Measurements from ENCODE around the gene NHP2. TPM values are rescaled to one million over a fixed set of nuclear protein-coding genes. Genes with fewer than 3 reads are reported as not detected.

The NHP2 gene
- total and polyA plus RNA-seq, 9 of the 15 experiments (the other 6 are each of a cell fraction or from before 2014, with no cell fraction given), result 52.8 to 622 (median 144) TPM

- TF ChIP-seq CTCFL (IDR thresholded peaks at IDR 0.05; ENCODE audit: borderline replicate concordance, insufficient read depth, low read depth, low read length, poor library complexity, severe bottlenecking) (no peak), RBM34 (IDR thresholded peaks at IDR 0.05; ENCODE audit: borderline replicate concordance, insufficient read depth, low read length) (no peak), NCOA1 (IDR thresholded peaks at IDR 0.05; ENCODE audit: low read depth) (no peak), POLR2AphosphoS2 (IDR thresholded peaks at IDR 0.05; ENCODE audit: low read length) (no peak), HBP1 (CRISPR knock-in tag; IDR thresholded peaks at IDR 0.05) (no peak), RBFOX2 (IDR thresholded peaks at IDR 0.05; ENCODE audit: low read depth, low read length) (0 out of 2 replicates have a peak, but pooled peaks have one; percentile 5), RBM22 (IDR thresholded peaks at IDR 0.05; ENCODE audit: low read depth, low read length, poor library complexity, severe bottlenecking) (no peak), YBX1 (IDR thresholded peaks at IDR 0.05) (no peak)
- TF ChIP-seq, protein P1, sequence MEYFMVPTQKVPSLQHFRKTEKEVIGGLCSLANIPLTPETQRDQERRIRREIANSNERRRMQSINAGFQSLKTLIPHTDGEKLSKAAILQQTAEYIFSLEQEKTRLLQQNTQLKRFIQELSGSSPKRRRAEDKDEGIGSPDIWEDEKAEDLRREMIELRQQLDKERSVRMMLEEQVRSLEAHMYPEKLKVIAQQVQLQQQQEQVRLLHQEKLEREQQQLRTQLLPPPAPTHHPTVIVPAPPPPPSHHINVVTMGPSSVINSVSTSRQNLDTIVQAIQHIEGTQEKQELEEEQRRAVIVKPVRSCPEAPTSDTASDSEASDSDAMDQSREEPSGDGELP (CRISPR knock-in tag; IDR thresholded peaks at IDR 0.05; ENCODE audit: borderline replicate concordance), result no peak
- TF ChIP-seq, protein P2, sequence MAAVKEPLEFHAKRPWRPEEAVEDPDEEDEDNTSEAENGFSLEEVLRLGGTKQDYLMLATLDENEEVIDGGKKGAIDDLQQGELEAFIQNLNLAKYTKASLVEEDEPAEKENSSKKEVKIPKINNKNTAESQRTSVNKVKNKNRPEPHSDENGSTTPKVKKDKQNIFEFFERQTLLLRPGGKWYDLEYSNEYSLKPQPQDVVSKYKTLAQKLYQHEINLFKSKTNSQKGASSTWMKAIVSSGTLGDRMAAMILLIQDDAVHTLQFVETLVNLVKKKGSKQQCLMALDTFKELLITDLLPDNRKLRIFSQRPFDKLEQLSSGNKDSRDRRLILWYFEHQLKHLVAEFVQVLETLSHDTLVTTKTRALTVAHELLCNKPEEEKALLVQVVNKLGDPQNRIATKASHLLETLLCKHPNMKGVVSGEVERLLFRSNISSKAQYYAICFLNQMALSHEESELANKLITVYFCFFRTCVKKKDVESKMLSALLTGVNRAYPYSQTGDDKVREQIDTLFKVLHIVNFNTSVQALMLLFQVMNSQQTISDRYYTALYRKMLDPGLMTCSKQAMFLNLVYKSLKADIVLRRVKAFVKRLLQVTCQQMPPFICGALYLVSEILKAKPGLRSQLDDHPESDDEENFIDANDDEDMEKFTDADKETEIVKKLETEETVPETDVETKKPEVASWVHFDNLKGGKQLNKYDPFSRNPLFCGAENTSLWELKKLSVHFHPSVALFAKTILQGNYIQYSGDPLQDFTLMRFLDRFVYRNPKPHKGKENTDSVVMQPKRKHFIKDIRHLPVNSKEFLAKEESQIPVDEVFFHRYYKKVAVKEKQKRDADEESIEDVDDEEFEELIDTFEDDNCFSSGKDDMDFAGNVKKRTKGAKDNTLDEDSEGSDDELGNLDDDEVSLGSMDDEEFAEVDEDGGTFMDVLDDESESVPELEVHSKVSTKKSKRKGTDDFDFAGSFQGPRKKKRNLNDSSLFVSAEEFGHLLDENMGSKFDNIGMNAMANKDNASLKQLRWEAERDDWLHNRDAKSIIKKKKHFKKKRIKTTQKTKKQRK (IDR thresholded peaks at IDR 0.05; ENCODE audit: borderline replicate concordance, low read depth, low read length), result no peak
These were observed 32.1 kb downstream of the NHP2 start (continued) for GRCh38 chr5:178121391-178122276.

All from K562 (cell line).